GM03348 (cell line): ENCODE data around the gene MRPS11.
"Not testable (repeated sequence)": the region's sequence is repeated elsewhere in the genome, so short reads cannot be mapped to it uniquely, and the experiment has no call there.

Experiments used
- DNase-seq: peaks from one replicate; pipeline ENCODE4 v3.0.0; 2012; ENCODE audit warnings: low spot score

MRPS11 gene

GRCh38 chr15:88454867-88455810, 12.4 kb upstream of the MRPS11 start:
- DNase-seq = peak; percentile 84

- no peak for DNase-seq
These were observed 10.8 kb upstream of the MRPS11 start for GRCh38 chr15:88456733-88457132.

- no peak for DNase-seq
These were observed 3.5 kb upstream of the MRPS11 start for GRCh38 chr15:88463870-88464532.

- no peak for DNase-seq
These were observed 1.8 kb upstream of the MRPS11 start for GRCh38 chr15:88465633-88466224.

- no peak for DNase-seq
These were observed 524 bp downstream of the MRPS11 start for GRCh38 chr15:88467935-88468528.

- not testable (repeated sequence) for DNase-seq
These were observed 1.2 kb downstream of the MRPS11 start for GRCh38 chr15:88468721-88469120.

GRCh38 chr15:88469321-88469720, 1.8 kb downstream of the MRPS11 start:
- DNase-seq = no peak

GRCh38 chr15:88470625-88471372, 3.3 kb downstream of the MRPS11 start:
- DNase-seq = no peak

GRCh38 chr15:88472225-88472624, 4.7 kb downstream of the MRPS11 start:
- no peak for DNase-seq

- DNase-seq = not testable (repeated sequence)
These were observed 6.3 kb downstream of the MRPS11 start for GRCh38 chr15:88473661-88474293.

- DNase-seq = peak; percentile 60
These were observed 9.1 kb downstream of the MRPS11 start for GRCh38 chr15:88476635-88477060.

GRCh38 chr15:88477126-88477525, 9.6 kb downstream of the MRPS11 start:
- no peak for DNase-seq

- DNase-seq = no peak
These were observed 10.4 kb downstream of the MRPS11 start for GRCh38 chr15:88477904-88478303.

- no peak for DNase-seq
These were observed 11.7 kb downstream of the MRPS11 start for GRCh38 chr15:88479169-88479568.

- DNase-seq = no peak
These were observed 13.5 kb downstream of the MRPS11 start for GRCh38 chr15:88480981-88481380.

- no peak for DNase-seq
These were observed 14.8 kb downstream of the MRPS11 start for GRCh38 chr15:88482263-88482662.

GRCh38 chr15:88484682-88485331, 17.3 kb downstream of the MRPS11 start:
- peak; percentile 78 for DNase-seq

- DNase-seq = peak; percentile 43
These were observed 19.8 kb downstream of the MRPS11 start for GRCh38 chr15:88487178-88487795.

GRCh38 chr15:88487796-88488523, 20.5 kb downstream of the MRPS11 start:
- DNase-seq = no peak
